ENCODE results near the gene KDM3B. TPM values are rescaled to one million over a fixed set of nuclear protein-coding genes. Genes with fewer than 3 reads are reported as not detected.

KDM3B gene
- total RNA-seq, 1 experiment from 2014 or later = 89.2 TPM

DNA sequence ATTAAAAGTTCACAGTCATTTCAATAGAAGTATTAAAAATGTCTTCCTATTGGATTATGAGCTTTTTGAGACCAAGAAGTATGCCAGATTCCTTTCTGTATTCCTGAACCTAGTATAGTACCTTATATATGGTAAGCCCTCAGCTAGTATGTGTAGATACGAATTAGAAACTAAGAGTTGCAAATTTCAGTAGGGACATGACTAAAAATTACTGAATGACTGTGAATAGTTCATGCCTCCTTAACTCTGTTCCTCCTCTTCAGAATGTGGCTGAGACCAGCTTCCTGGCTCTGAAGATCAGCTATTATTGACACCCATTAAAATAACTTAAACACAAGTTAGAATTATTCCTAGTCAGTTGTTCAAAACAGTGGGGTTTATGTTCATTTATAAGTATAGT, 19.7 kb downstream of the KDM3B start:
- no peaks in the 10 kb centered on the region for H4K20me1 ChIP-seq (ENCODE audit: control insufficient read depth, insufficient read depth, insufficient read length)
- H2BK5ac ChIP-seq (ENCODE audit: insufficient read length, low read length) = no peak overlapping the region
- H3K36me3 Mint-ChIP-seq (ENCODE audit: insufficient read depth in 1 of 3, low read depth in 3 of 3) = peaks cover 10 to 34% (median 26%) of the 10 kb centered on the region in 3 experiments; a peak in 6 of 7 replicates
- H4K91ac ChIP-seq (ENCODE audit: insufficient read length, low read depth, low read length) = no peak overlapping the region
- H2BK120ac ChIP-seq (ENCODE audit: low read depth, low read length, poor library complexity, severe bottlenecking) = no peak overlapping the region
- H3K4me1 Mint-ChIP-seq = no peaks in the 10 kb centered on the region
- DNase-seq = no peak
- H3K79me1 ChIP-seq (ENCODE audit: insufficient read depth, low read depth, low read length, poor library complexity, severe bottlenecking) = peaks cover 8% of the 10 kb centered on the region
- no peak overlapping the region for H2AFZ ChIP-seq (ENCODE audit: low read length)
- H3K4ac ChIP-seq (ENCODE audit: low read depth, low read length) = no peak overlapping the region
- no peaks in the 10 kb centered on the region for H3K23me2 ChIP-seq (ENCODE audit: insufficient read length, low read depth, low read length, poor library complexity, severe bottlenecking)
- no peaks in the 10 kb centered on the region for H3K4me1 ChIP-seq (ENCODE audit: insufficient read depth, low read length)
- no peak overlapping the region; a peak in 1 of 7 replicates for H3K27ac Mint-ChIP-seq
- no peak overlapping the region for H3K4me2 ChIP-seq (ENCODE audit: insufficient read depth, insufficient read length, low read length)
- peaks cover 2% of the 10 kb centered on the region; the same call in 1 of the 2 replicates for H3K79me2 ChIP-seq (ENCODE audit: insufficient read depth, low read length)
- no peak overlapping the region for H3K18ac ChIP-seq (ENCODE audit: insufficient read length, low read depth, low read length)
- no peak overlapping the region for H3K14ac ChIP-seq (ENCODE audit: insufficient read depth, low read length)
- H2BK15ac ChIP-seq (ENCODE audit: low read depth, low read length) = no peak overlapping the region
- H3K27me3 Mint-ChIP-seq (ENCODE audit: low read depth) = no peaks in the 10 kb centered on the region
- no peak overlapping the region for H3K4me3 Mint-ChIP-seq
- H2BK12ac ChIP-seq (ENCODE audit: insufficient read length, low read depth, low read length) = no peak overlapping the region
- H2AK5ac ChIP-seq (ENCODE audit: insufficient read length, low read length) = no peak overlapping the region
- no CpG with 5 or more reads among the region's 1 CpG for WGBS (ENCODE audit: extremely low coverage, insufficient read length, low lambda C conversion rate)
- TF ChIP-seq, protein P1, sequence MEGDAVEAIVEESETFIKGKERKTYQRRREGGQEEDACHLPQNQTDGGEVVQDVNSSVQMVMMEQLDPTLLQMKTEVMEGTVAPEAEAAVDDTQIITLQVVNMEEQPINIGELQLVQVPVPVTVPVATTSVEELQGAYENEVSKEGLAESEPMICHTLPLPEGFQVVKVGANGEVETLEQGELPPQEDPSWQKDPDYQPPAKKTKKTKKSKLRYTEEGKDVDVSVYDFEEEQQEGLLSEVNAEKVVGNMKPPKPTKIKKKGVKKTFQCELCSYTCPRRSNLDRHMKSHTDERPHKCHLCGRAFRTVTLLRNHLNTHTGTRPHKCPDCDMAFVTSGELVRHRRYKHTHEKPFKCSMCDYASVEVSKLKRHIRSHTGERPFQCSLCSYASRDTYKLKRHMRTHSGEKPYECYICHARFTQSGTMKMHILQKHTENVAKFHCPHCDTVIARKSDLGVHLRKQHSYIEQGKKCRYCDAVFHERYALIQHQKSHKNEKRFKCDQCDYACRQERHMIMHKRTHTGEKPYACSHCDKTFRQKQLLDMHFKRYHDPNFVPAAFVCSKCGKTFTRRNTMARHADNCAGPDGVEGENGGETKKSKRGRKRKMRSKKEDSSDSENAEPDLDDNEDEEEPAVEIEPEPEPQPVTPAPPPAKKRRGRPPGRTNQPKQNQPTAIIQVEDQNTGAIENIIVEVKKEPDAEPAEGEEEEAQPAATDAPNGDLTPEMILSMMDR (conservative IDR thresholded peaks at IDR 0.05) = no peak
- H2BK20ac ChIP-seq (ENCODE audit: low read depth, low read length, poor library complexity, severe bottlenecking) = no peak overlapping the region
- no peak overlapping the region for H4K5ac ChIP-seq (ENCODE audit: insufficient read length, low read depth, low read length)
- no peaks in the 10 kb centered on the region for H3K9me3 Mint-ChIP-seq
- H3K9me3 ChIP-seq (ENCODE audit: control insufficient read depth, low read depth, low read length) = no peaks in the 10 kb centered on the region
- H4K8ac ChIP-seq (replicated peaks; ENCODE audit: insufficient read length, low read depth, low read length) = no peak overlapping the region
- H3K27ac ChIP-seq (ENCODE audit: insufficient read length, low read depth, low read length) = no peak overlapping the region
- no peak overlapping the region for H3K9ac ChIP-seq (ENCODE audit: extremely low read depth, insufficient read length, low read length)
- H3K56ac ChIP-seq (ENCODE audit: insufficient read length, low read depth, low read length) = no peak overlapping the region
- H3K23ac ChIP-seq (ENCODE audit: insufficient read length, low read depth, low read length) = no peak overlapping the region
- H3K27me3 ChIP-seq (ENCODE audit: insufficient read depth, low read length) = no peaks in the 10 kb centered on the region
- H3T11ph ChIP-seq (ENCODE audit: low read length) = no peak overlapping the region
